ENCODE results near the gene MAPRE2. TPM values are rescaled to one million over a fixed set of nuclear protein-coding genes. Genes with fewer than 3 reads are reported as not detected.

Gene MAPRE2
- total RNA-seq, 1 experiment from 2014 or later = 29.4 TPM

- Histone ChIP-seq H2AFZ (ENCODE audit: low read length) (no peak overlapping the region), H3K4me2 (ENCODE audit: insufficient read depth, insufficient read length, low read length) (no peak overlapping the region), H4K5ac (ENCODE audit: insufficient read length, low read depth, low read length) (no peak overlapping the region), H3K23me2 (ENCODE audit: insufficient read length, low read depth, low read length, poor library complexity, severe bottlenecking) (no peaks in the 10 kb centered on the region), H4K8ac (replicated peaks; ENCODE audit: insufficient read length, low read depth, low read length) (no peak overlapping the region), H3K4me1 (ENCODE audit: insufficient read depth, low read length) (0 out of 2 replicates have a peak, but pooled peaks cover 2% of the 10 kb centered on the region), H3K79me1 (ENCODE audit: insufficient read depth, low read depth, low read length, poor library complexity, severe bottlenecking) (no peaks in the 10 kb centered on the region), H2BK5ac (ENCODE audit: insufficient read length, low read length) (no peak overlapping the region), H2BK15ac (ENCODE audit: low read depth, low read length) (no peak overlapping the region), H3K18ac (ENCODE audit: insufficient read length, low read depth, low read length) (no peak overlapping the region), H3K14ac (ENCODE audit: insufficient read depth, low read length) (no peak overlapping the region), H3K23ac (ENCODE audit: insufficient read length, low read depth, low read length) (no peak overlapping the region), H3K9ac (ENCODE audit: extremely low read depth, insufficient read length, low read length) (no peak overlapping the region), H2BK20ac (ENCODE audit: low read depth, low read length, poor library complexity, severe bottlenecking) (no peak overlapping the region), H4K20me1 (ENCODE audit: control insufficient read depth, insufficient read depth, insufficient read length) (no peaks in the 10 kb centered on the region), H3K9me3 (ENCODE audit: control insufficient read depth, low read depth, low read length) (no peaks in the 10 kb centered on the region), H3K27ac (ENCODE audit: insufficient read length, low read depth, low read length) (no peak overlapping the region), H3T11ph (ENCODE audit: low read length) (no peak overlapping the region), H3K79me2 (ENCODE audit: insufficient read depth, low read length) (no peaks in the 10 kb centered on the region), H4K91ac (ENCODE audit: insufficient read length, low read depth, low read length) (no peak overlapping the region), H3K4ac (ENCODE audit: low read depth, low read length) (no peak overlapping the region), H2BK120ac (ENCODE audit: low read depth, low read length, poor library complexity, severe bottlenecking) (no peak overlapping the region), H2AK5ac (ENCODE audit: insufficient read length, low read length) (no peak overlapping the region), H3K56ac (ENCODE audit: insufficient read length, low read depth, low read length) (no peak overlapping the region), H3K27me3 (ENCODE audit: insufficient read depth, low read length) (no peaks in the 10 kb centered on the region), H2BK12ac (ENCODE audit: insufficient read length, low read depth, low read length) (no peak overlapping the region)
- no peak for DNase-seq
- Mint-ChIP-seq H3K27ac (no peak overlapping the region; a peak in 1 of 7 replicates), H3K4me3 (no peak overlapping the region), H3K27me3 (ENCODE audit: low read depth) (peaks cover 2% of the 10 kb centered on the region), H3K4me1 (peaks cover 15 to 17% of the 10 kb centered on the region in 2 experiments), H3K36me3 (ENCODE audit: insufficient read depth in 1 of 3, low read depth in 3 of 3) (peaks cover 10 to 12% (median 11%) of the 10 kb centered on the region in 3 experiments; a peak in 5 of 7 replicates), H3K9me3 (no peaks in the 10 kb centered on the region; a peak in 2 of 5 replicates)
- WGBS (ENCODE audit: extremely low coverage, insufficient read length, low lambda C conversion rate) = no CpG with 5 or more reads among the region's 1 CpG
- no peak for TF ChIP-seq CTCF (conservative IDR thresholded peaks at IDR 0.05)
Observed at GRCh38 chr18:35142275-35142615, 101.0 kb downstream of the MAPRE2 start.

All from H9 (cell line).